Right lobe of liver (tissue), 6 donors: Measurements from ENCODE around the gene HDAC7. TPM values are rescaled to one million over a fixed set of nuclear protein-coding genes. Genes with fewer than 3 reads are reported as not detected.
A peak's percentile ranks its signal among the peaks of the same experiment; 100 is the strongest.

Experiments
- ATAC-seq, 4 donors: fragments of 200-7000 bp; cut with Tn5 transposase; one replicate each; pipeline ENCODE4 v1.9.1; 2020; ENCODE audit warnings: mild to moderate bottlenecking in 4 of 4, moderate library complexity in 4 of 4
- DNase-seq, 3 donors: peaks; one replicate each; pipeline ENCODE4 v3.0.0-alpha.2; 2020
- H3K27ac ChIP-seq, 3 donors: fragments of 200-600 bp; one replicate each; pipeline ENCODE4 v1.8.0; 2022
- H3K27me3 ChIP-seq, 2 donors: fragments of 200-600 bp; one replicate each; pipeline ENCODE4 v1.8.0; 2022
- H3K36me3 ChIP-seq, 4 donors: fragments of 200-600 bp; sonication (generic) in 1 of 4; one replicate each; pipeline versions ENCODE4 v1.5.1 to v1.8.0; 2017 to 2022; ENCODE audit warnings: control low read depth in 1 of 4
- H3K4me1 ChIP-seq, 4 donors: fragments of 200-600 bp; sonication (generic) in 1 of 4; one replicate each; pipeline versions ENCODE4 v1.5.1 to v1.8.0; 2017 to 2022; ENCODE audit warnings: control low read depth in 1 of 4
- H3K4me3 ChIP-seq, 3 donors: fragments of 200-600 bp; one replicate each; pipeline ENCODE4 v1.8.0; 2022
- H3K9me3 ChIP-seq, 4 donors: fragments of 200-600 bp; sonication (generic) in 1 of 4; one replicate each; pipeline versions ENCODE4 v1.5.1 to v1.8.0; 2017 to 2022; ENCODE audit warnings: control low read depth in 1 of 4
- POLR2A ChIP-seq: fragments of 450-650 bp; IDR thresholded peaks from one replicate; pipeline ENCODE4 v1.6.1; 2017; ENCODE audit warnings: antibody characterized with exemption, mild to moderate bottlenecking
- WGBS: methylation state at CpG from one replicate; pipeline ENCODE4 v1.1.6; 2018; ENCODE audit warnings: low coverage, low lambda C conversion rate; ENCODE audit not compliant: insufficient coverage; ENCODE audit errors: missing lambda C conversion rate; 5-methylcytosine and 5-hydroxymethylcytosine counted together
- intact Hi-C, 2 donors: fragments of 100-400 bp; cut with DNase I; formaldehyde crosslinking; loops; one replicate each; pipeline versions ENCODE4 v1.11.2 to v1.14.1; 2022
- total RNA-seq, 6 experiments: library from RNA; depleted of rRNA in 2 of 6; stranded (reverse); fragments of >200 nt in 2 of 6; fragmentation: NEBNext Ultra II Directional in 3 of 6; extraction: Animal tissue kit (Norgen Biotek cat#: 25700) in 3 of 6; gene quantifications; one replicate each; pipeline versions ENCODE4 v1.1.0 to v1.2.4, GENCODE V29; 2016 to 2023
- TF ChIP-seq, protein P1 (sequence below), 4 donors: fragments of 200-600 bp in 3 of 4; fragments of 450-650 bp in 1 of 4; IDR thresholded peaks; one replicate each; pipeline versions ENCODE4 v1.5.1 to v1.8.0; 2016 to 2022; ENCODE audit warnings: antibody characterized with exemption in 4 of 4, mild to moderate bottlenecking in 2 of 4
- donor health status: DM: no; HTN: yes; CAD: no.
- donor health status: DM: no; HTN: no; CAD: no.
- donor health status: DM: no; HTN: no; CAD: no.
- donor health status: DM: no; HTN: yes; CAD: no.
- donor health status: DM: no; HTN: yes; CAD: no.

HDAC7 gene
- total RNA-seq, 6 experiments from 2014 or later = 6.6 to 18.8 (median 8.4) TPM

DNA sequence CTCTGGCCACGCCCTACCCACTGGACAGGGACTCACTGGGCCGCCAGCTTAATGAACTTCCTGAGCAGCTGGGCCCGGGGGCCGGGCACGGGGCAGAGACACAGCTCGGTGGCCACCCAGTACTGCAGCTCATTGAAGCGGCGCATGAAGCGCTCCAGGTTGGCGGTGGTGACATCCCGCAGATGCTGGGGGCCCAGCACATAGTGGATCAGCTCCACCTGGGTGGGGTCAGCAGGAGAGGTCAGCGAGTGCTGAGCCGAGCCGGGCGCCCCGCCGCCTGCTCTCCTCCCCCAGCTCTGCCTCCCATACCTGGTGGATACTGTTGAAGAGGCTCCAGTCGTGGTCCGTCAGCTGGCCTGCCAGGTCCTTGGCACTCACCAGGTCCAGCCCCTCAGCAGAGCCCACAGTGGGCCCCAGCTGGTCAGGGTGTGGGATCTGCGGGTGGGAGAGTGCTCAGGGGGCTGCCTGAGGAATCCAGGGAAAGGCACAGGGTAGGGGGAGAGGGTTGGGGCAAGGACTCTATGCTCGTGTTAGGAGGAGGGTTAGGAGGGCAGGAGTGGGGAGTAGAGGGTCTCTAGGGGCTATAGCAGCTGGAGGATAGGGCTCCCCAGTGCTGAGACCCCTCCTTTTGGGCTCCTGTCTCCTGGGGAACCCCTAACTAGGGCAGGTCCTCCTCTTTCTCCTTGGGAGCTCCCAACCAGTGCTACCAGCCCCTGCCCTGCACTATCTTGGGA is 78.9 kb downstream of the HDAC7 start:
- Histone ChIP-seq H3K4me3 (no peak overlapping the region), H3K27ac (no peak overlapping the region), H3K27me3 (no peaks in the 10 kb centered on the region), H3K4me1 (peaks cover 0 to 19% (median 8%) of the 10 kb centered on the region in 4 donors), H3K9me3 (no peaks in the 10 kb centered on the region), H3K36me3 (no peaks in the 10 kb centered on the region)
- intact Hi-C loops = loop anchor here in 1 of 2 donors (5.0 kb wide), 1 partner anchor 37 kb away; no protein-coding TSS in a partner anchor
- WGBS = 43% methylated on average over 1 of the region's 21 CpGs
- TF ChIP-seq POLR2A = no peak
- TF ChIP-seq, protein P1, sequence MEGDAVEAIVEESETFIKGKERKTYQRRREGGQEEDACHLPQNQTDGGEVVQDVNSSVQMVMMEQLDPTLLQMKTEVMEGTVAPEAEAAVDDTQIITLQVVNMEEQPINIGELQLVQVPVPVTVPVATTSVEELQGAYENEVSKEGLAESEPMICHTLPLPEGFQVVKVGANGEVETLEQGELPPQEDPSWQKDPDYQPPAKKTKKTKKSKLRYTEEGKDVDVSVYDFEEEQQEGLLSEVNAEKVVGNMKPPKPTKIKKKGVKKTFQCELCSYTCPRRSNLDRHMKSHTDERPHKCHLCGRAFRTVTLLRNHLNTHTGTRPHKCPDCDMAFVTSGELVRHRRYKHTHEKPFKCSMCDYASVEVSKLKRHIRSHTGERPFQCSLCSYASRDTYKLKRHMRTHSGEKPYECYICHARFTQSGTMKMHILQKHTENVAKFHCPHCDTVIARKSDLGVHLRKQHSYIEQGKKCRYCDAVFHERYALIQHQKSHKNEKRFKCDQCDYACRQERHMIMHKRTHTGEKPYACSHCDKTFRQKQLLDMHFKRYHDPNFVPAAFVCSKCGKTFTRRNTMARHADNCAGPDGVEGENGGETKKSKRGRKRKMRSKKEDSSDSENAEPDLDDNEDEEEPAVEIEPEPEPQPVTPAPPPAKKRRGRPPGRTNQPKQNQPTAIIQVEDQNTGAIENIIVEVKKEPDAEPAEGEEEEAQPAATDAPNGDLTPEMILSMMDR (IDR thresholded peaks at IDR 0.05) = no peak
- DNase-seq (no peak), ATAC-seq (no peak)

DNA sequence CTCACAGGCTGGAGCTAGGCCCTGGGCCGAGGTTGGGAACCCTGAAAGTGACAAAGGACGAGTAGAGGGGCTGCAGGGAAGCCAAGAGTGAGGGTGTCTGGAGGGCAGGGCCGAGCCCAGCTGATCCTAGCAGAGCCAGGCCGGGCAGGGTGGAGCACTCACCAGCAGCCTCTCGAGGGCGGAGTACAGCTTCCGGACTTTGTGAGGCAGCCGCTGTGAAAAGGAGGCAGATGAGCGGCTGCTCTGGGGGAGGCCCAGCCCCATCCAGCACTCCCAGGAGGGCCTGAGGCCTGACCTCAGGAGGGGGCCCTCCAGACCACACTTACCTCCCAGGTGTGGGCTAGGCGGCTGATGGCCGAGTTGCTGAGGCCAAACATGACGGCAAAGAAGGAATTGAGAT is 79.7 kb downstream of the HDAC7 start:
- ATAC-seq = no peak
- no peaks in the 10 kb centered on the region for H3K9me3 ChIP-seq
- H3K27me3 ChIP-seq = no peaks in the 10 kb centered on the region
- H3K36me3 ChIP-seq = no peaks in the 10 kb centered on the region
- peaks cover 0 to 19% (median 8%) of the 10 kb centered on the region in 4 donors for H3K4me1 ChIP-seq
- TF ChIP-seq, protein P1 (IDR thresholded peaks at IDR 0.05) = no peak
- TF ChIP-seq POLR2A = no peak
- H3K27ac ChIP-seq = no peak overlapping the region
- WGBS = 80% methylated on average over 1 of the region's 12 CpGs
- intact Hi-C loops = loop anchor here in 1 of 2 donors (5.0 kb wide), 1 partner anchor 37 kb away; no protein-coding TSS in a partner anchor
- no peak overlapping the region for H3K4me3 ChIP-seq
- peak in 1 of 3 donors; percentile 39 for DNase-seq

DNA sequence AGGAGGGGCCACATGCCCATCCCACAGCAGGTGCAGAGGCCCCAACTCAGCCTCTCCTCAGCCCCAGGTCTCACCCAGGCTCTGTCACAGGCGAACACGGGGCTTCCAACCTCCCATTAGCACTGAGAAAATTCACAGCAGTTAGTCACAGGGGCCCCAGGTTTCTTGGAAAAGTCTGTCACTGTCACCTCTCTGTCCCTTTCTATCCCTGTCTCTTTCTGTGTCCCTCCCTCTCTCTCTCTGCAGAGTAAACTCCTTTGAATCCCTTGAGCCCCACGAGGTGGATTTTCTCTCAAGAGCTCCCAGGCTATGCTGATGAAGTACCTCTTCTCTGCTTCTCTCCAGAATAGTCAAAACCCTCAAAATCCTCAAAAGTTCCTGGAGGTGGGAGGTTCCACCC is 80.4 kb downstream of the HDAC7 start:
- Histone ChIP-seq H3K9me3 (no peaks in the 10 kb centered on the region), H3K36me3 (no peaks in the 10 kb centered on the region), H3K27ac (no peak overlapping the region), H3K4me1 (peaks cover 0 to 19% (median 8%) of the 10 kb centered on the region in 4 donors), H3K4me3 (no peak overlapping the region), H3K27me3 (no peaks in the 10 kb centered on the region)
- DNase-seq (no peak), ATAC-seq (no peak)
- intact Hi-C loops = no loop called here
- WGBS = 62% methylated on average over 2 of the region's 3 CpGs
- TF ChIP-seq, protein P1 (IDR thresholded peaks at IDR 0.05) = no peak
- TF ChIP-seq POLR2A = no peak

DNA sequence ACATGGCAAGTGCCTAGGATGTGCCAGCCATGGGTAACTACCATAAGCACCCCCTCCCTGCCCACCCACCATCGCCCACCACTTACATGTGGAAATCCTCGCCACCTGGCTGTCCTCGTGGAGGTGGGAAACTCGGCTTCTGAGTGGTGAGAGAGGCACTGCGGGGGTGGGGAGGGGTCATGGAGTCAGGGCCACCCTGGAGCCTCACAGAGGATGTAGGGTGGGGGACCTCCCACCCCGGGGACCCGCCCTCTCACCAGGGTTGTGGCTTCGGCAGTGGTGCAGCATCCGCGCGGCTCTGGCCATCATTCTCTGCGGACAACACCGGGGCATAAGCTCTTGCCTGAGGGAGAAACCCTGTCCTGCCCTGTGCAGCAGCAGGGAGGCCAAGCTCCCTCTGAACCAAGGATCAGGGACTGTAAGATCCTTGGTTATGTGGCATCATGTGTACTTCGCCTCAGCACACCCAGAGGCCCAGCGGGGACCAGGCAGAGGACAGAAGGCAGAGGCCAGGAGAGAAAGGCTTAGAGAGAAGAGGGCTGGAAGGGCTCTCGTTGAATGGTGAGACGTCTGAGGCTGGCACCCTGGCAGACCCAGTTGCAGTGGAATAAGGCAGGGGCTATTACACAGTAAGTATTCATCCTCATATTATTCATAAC is 81.6 kb downstream of the HDAC7 start:
- DNase-seq (no peak), ATAC-seq (no peak)
- H3K4me1 ChIP-seq = peaks cover 0 to 19% (median 8%) of the 10 kb centered on the region in 4 donors
- TF ChIP-seq, protein P1 (IDR thresholded peaks at IDR 0.05) = no peak
- TF ChIP-seq POLR2A = no peak
- no peak overlapping the region for H3K27ac ChIP-seq
- H3K36me3 ChIP-seq = no peaks in the 10 kb centered on the region
- WGBS = 64% methylated on average over 5 of the region's 17 CpGs
- no peaks in the 10 kb centered on the region for H3K27me3 ChIP-seq
- H3K9me3 ChIP-seq = no peaks in the 10 kb centered on the region
- no peak overlapping the region for H3K4me3 ChIP-seq
- intact Hi-C loops = no loop called here
